Inferior parietal cortex (tissue), 1 donor: Measurements from ENCODE around the gene ITIH3.
A peak's percentile ranks its signal among the peaks of the same experiment; 100 is the strongest.
"Not testable (repeated sequence)": the region's sequence is repeated elsewhere in the genome, so short reads cannot be mapped to it uniquely, and the experiment has no call there.

Experiments used
- DNase-seq: peaks from one replicate; pipeline ENCODE4 v3.0.0-alpha.2; 2016; ENCODE audit errors: extremely low spot score

ITIH3 gene, protein sequence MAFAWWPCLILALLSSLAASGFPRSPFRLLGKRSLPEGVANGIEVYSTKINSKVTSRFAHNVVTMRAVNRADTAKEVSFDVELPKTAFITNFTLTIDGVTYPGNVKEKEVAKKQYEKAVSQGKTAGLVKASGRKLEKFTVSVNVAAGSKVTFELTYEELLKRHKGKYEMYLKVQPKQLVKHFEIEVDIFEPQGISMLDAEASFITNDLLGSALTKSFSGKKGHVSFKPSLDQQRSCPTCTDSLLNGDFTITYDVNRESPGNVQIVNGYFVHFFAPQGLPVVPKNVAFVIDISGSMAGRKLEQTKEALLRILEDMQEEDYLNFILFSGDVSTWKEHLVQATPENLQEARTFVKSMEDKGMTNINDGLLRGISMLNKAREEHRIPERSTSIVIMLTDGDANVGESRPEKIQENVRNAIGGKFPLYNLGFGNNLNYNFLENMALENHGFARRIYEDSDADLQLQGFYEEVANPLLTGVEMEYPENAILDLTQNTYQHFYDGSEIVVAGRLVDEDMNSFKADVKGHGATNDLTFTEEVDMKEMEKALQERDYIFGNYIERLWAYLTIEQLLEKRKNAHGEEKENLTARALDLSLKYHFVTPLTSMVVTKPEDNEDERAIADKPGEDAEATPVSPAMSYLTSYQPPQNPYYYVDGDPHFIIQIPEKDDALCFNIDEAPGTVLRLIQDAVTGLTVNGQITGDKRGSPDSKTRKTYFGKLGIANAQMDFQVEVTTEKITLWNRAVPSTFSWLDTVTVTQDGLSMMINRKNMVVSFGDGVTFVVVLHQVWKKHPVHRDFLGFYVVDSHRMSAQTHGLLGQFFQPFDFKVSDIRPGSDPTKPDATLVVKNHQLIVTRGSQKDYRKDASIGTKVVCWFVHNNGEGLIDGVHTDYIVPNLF

DNA sequence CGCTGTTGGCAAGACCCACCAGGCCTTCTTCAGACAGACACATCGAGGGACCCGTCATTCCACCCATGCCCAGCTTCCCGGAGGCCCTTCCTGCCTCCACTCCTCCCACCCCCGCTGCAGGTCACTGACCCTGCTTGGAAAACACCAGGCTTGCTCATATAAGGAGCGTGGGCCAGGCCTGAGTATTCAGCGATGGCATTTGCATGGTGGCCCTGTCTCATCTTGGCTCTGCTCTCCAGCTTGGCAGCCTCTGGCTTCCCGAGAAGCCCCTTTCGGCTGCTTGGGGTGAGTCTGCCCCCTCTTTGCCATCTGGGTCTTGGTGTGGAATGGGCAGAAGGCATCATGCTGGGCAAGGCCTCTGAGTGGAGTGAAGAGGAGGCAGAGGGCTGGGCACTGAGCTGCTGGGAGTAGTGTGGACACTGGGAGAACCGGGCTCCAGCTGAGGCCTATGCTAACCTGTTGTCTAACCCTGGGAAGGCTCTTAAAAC lies at the start of gene ITIH3:
Gene ITIH3, plus strand, starts transcription at position 185 of the 488 bp plus-strand sequence. Its CDS starts 8 bp downstream, at position 193.
- no peak for DNase-seq

DNA sequence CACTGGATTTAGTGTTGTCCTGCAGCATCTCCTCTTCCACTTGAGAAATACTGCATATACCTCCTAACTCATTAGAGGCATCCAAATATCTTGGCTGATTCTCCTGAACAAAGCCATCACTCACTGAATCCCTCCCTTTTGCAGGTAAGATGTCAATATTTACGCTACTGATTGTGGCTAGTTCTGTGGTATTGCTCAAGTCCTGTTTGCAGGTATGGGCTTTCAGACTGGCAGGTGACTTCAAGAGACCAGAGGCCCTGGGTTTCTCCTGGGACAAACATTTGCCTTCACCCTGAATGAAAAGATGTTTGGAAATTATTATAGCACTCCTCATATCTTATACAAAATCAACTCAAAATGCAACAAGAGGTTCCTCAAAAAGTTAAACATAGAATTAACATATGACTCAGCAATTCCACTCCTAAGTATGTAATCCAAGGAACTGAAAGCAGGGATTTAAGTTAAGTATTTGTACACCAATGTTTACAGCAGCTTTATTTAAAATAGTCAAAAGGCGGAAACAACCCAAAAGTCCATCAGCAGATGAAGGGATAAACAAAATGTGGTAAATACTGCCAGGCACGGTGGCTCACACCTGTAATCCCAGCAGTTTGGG lies 42.4 kb upstream of the ITIH3 start:
- no peak for DNase-seq

DNA sequence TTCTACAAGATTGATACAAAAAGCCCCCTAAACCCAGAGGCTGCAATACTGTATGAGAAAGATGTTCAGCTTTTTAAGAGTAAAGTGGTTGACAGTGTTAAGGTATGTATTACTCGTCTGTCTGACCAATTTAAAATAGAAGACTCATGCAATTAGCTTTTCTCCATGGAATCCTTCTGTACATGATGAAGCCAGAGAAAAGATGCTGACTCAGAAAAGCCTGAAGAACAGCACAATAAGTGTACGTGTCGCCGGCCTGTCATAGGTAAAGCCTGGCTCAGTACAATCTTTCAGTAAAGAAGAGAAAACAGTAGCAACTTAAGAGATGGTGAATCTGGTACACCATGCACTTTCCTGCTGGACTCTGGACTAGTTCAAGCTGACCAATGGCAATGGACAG lies 40.2 kb upstream of the ITIH3 start:
- no peak for DNase-seq

DNA sequence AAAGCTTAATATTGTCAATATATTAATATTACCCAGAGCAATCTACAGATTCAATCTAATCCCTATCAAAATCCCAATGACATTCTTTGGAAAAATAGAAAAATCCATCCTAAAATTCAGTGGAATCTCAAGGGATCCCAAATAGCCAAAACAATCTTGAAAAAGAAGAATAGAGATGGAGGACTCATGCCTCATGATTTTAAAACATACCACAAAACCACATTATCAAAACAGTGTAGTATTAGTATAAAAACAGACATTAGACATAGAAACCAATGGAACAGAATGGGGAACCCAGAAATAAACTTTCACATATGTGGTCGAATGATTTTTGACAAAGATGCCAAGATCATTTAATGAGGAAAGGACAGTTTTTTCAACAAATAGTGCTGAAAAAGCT lies 38.5 kb upstream of the ITIH3 start:
- DNase-seq, result no peak

DNA sequence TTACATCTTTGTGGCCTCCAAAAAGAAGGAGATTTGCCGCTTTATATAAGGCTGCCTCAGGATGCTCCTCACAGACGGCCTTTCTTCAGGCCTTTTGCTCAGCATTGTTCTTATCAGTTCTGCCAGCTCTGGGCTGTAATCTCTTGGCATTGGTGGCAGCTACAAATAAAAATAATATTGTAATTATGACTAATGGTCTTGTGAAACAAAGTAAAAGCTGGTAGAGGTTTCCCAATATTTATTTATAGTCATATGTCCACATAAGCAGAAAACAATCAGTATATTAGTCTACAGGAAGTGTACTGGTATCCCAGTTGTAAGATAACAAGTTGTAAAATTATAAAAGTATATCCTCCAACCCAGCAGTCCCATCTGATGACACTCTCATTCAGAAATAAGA lies 31.1 kb upstream of the ITIH3 start:
- no peak for DNase-seq

DNA sequence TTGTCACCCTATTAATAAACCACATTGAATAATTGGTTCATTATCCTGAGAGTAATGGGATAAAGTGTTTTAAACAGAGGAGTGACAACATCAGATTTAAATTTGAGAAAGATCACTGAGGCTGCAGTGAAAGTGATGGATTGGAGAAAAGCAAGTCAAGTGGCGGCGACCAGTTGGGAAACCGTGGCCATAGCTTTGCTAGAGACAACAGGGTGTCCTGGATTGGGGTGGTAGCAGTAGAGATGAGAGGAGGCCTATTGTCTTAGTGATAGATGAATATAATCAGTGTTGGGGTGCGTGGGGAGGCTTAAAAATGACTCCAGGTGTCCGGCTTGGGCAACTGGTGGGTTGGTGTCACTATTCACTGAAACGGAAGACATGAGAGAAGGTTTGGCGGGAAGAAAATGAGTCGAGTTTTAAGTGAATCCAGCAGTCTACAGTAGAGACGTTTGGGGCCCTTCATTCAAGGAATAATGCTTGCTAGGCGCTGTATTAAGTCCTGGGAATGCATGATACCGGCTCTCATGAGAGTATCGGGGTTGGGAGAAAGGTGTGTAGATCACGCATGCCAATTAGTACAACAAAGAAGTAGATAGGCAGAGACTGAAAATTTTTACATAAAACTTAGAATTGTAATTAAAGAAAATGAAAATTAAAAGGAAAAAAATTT lies 24.7 kb upstream of the ITIH3 start:
- DNase-seq, result no peak

DNA sequence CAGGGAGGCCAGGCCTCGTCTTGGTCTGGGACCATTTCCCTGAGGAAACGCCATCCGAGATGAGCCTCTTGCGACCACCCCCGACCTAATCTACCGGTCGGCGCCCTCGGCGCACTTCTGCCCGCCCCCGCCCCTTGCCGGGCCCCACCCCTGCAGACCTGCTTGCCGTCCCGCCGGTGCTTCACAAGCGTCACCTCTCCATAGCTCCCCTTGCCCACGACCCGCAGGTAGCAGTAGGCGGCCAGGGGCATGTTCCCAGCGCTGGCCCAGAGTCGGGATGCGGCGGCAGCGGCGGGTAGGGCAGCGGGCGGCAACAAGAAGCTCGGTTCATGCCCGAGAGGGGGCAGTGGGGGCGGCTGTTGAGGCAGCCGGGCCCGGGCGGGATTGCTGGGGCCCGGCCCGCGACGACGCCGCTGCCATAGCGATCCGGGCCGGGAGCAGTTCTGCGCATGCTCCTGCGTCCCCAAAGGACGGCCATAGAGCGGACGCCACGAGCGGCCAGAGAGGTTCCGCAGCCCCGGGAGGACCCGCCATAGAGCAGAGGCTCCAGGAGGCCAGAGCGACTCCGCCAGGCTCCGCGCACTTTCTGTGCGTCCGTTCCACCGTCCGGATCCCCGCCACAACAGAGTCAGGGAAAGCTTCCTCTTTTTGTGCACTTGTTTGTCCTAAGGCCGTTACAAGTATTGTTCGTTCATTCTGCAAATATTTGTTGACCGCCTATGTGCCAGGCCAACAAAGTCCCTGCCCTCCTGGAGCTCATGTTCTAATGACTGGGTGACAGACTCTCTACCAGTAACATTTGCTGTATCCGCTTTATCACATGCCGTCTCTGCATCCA lies 23.9 kb upstream of the ITIH3 start, which contains the start of gene NEK4:
Gene NEK4, minus strand, starts transcription at position 445 of the 838 bp plus-strand sequence. Its CDS starts 194 bp downstream, at position 251.
- DNase-seq, result peak; percentile 95

DNA sequence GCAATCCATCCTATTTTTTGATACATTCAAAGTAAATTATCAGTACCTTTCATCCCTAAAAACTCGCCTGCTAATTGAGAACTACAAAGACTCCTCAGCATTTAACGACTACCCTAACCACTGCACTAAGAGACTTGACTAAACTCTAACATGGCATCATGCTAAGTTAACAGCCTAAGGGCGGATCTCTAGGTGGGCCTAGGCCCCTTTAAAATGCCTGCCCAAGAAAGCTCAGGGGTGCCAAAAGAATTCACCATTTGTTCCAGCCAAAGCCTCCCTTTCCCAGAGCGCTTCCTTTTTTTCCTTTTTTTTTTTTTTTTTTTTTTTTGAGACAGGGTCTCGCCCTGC lies 23.3 kb upstream of the ITIH3 start:
- no peak for DNase-seq

DNA sequence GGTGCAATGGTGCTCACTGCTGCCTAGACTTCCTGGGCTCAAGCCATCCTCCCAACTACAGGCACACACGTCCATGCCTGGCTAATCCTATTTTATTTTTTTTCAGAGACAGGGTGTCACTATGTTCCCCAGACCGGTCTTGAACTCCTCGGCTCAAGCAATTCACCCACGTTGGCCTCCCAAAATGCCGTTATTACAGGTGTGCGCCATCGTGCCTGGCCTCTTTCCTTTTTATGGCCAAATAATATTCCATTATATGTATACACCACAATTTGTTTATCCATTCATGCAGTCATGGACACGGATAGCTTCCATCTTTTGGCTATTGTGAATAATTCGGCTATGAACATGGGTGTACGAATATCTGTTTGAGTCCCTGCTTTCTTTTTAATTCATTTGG lies 22.9 kb upstream of the ITIH3 start:
- DNase-seq, result no peak

DNA sequence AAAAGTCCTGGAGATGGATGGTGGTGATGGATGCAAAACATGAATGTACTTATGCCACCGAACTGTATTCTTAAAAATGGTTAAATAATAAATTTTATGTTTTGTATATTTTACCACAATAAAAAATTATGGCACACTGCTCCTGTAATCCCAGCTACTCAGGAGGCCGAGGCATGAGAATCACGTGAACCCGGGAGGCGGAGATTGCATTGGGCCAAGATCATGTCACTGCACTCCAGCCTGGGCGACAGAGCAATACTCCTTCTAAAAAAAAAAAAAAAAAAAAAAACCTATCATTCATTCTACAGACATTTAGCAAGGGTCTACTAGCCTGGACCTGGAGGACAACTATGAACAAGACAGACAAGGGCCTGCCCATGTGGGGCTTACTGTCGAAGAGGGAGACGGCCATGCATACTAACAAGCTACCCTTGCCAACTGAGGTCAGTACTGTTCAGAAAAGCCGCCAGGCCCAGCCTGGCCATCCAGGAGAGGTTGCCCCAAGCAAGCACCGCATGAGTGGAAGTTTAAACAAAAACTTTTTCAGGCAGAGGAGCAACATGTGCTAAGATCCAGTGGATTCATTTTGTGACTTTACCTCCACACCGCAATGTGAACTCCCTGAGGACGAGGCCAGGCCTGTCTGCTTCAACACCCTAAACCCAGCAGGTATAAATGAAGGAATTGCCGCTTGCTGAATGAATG lies 21.1 kb upstream of the ITIH3 start:
- no peak for DNase-seq

DNA sequence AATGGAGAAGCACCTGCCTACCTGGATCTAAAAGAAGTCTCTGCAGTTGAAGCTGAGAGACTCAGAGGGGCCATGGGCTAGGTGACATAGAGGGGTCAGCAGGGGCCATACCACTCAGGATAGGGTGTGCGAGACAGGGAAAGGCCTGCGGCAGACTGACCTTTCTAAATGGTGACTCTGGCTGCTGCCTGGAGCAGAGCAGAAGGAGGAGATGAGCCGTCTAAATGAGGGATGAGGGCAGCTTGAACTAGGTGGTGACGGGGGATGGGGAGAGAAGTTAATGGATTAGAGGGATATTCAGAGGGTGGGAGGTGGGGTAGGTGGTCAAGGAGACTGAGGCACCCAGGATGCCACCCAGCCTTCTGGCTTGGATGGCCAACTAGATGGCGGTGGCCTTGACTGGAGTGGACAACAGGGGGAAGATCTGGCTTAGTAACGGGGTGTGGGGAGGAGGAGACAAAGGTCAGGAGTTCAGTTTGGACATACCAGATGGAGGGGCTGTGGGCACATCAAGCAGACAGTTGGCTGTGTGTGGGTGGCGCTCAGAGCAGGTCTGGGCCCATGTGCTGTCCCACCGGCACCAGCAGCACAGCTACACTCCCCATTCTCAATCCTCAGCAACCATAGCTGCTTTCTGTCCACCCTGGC lies 20.4 kb upstream of the ITIH3 start:
- no peak for DNase-seq

DNA sequence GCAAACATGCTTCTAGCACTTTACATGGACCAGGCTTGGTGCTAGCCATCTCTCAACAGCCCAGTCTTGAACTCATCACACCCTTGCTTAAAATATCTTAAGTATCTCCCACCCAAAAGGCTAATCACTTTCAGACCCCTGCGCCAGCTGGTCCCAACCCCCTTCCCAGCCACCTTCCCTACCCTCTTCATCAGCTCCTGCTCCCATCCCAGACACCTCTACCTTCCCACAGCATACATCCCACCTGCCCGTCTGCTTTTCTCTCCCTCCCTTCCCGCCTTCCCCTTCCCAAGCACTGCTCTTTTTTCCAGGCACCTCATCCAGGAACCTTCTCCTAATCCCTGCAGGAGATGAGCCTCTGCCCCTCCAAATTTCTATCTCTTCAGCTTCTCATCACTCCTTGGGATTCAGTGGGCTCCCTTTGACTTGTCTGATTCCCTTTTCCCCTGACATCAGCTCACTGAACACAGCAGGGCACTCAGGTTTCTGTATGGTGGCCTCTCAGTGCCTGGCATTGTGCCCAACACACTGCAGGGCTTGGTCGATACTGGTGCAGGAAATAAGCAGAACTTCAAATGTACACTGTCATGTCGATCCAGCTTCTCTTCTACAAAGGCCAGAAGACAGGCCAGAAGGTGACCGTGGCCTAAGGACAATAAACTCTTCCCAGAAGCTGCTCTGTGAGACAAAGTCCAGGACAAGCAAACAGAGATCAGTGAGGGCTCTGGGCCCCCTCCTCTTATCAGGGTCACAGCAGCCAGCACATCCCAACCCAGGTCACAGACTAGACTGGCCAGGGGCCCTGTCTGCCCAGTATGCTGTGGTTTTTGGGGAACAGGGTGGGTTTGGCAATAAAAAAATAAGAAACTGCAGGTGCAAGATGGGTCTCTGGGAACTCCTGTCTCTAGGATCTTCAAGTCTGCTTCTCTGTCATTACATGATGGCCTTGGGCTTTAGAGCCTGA lies 19.4 kb upstream of the ITIH3 start:
- DNase-seq, result no peak

DNA sequence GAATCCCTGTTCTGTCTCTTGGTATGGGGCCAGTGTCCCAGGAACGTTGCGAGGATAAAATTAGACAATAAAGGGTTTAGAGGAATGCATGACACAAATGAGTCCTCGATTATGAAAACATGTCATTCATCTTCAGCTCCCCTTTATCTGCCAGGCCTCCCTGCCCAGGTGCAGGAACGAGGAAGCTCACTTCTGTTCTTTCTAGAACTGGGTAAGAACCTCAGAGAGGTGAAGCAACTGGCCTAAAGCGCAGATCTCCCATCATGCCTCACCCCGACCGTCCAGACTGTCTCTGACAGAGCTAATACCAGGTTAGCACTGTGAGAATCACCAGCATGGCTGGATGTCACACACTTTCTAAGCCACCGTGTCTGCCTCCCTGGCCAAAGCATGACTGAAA lies 18.7 kb upstream of the ITIH3 start:
- no peak for DNase-seq

DNA sequence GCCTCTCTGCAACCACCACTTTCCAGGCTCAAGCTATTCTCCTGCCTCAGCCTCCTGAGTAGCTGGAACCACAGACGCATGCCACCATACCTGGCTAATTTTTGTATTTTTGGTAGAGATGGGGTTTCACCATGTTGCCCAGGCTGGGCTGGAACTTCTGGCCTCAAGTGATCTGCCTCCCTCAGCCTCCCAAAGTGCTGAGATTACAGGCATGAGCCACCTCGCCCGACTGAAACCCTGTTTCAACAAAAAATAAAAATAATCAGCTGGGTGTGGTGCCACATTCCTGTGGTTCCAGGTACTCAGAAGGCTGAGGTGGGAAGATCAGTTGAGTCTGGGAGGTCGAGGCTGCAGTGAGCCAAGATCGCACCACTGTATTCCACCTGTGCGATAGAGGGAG lies 18.1 kb upstream of the ITIH3 start:
- not testable (repeated sequence) for DNase-seq

DNA sequence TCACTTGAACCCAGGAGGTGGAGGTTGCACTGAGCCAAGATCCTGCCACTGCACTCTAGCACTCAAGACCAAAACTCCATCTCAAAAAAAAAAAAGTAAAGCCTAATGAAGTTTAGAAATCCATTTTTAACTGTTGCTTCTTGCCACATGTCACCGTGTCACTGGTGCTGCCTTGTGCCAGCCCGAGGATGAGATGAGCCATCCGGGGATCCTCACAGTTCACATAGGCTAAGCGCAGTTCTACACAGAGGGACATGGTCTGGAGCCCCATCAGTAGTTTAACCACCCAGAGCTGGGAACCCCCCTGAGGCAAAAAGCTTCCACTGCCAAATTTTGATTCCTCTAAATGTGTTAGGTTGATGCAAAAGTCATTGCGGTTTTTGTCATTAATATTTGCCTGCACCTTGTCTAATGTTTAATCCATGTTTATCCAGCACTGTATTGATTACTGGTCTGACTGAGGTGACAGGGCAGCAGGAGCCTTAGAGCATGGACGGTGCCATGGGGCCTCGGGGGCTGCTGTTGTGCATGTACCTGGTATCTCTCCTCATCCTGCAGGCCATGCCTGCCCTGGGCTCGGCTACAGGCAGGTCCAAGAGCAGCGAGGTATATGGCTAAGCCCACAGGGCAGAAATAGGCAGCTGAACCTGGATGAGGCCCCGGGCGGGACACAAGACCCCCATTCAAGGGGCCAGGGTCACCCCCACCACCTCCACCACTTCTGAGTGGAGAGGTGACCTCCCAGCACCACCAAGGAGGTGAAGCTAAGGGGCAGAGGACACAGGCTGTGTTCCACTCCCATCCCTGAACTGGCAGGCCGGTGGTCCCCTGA lies 17.3 kb upstream of the ITIH3 start, which contains the start of gene ITIH1:
Gene ITIH1, plus strand, starts transcription at position 473 of the 832 bp plus-strand sequence. Its CDS starts 17 bp downstream, at position 490.
- no peak for DNase-seq

DNA sequence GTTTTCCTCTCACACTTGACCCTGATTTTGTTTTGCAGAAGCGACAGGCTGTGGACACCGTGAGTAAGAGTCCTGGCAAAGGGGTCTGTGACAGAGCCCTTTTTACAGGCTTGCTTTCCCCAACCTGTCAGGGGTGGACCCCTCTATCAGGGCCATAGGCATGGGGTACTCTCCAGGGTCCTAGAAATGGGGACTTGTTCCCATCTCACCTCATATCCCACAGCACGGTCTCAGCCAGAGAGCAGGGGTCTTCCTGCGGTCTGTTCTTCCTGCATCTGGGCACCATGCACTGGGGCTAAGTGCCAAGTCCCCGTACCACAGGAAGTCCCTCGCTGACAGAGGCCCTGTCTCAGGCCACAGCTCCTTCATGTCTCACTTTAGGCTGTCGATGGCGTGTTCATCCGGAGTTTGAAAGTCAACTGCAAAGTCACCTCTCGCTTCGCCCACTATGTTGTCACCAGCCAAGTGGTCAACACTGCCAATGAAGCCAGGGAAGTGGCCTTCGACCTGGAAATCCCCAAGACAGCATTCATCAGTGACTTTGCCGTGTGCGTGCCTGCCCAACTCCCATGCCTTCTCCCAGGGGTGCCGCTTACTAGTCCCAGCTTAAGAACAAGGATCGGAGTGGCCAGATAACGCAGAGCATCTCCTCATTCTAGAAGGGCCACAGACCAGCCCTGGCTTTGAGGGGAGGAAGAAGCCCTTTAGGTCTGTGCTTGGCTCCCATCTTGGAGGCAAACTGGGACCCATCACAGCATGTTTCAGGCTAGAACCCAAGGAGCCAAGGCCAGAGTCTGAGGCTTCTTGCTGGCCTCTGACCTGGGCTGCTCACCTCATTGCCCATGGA lies 16.4 kb upstream of the ITIH3 start:
- no peak for DNase-seq
